Endodermal cell (in vitro differentiated cells): ENCODE results near the gene DCBLD2. TPM values are rescaled to one million over a fixed set of nuclear protein-coding genes. Genes with fewer than 3 reads are reported as not detected.
A peak's percentile ranks its signal among the peaks of the same experiment; 100 is the strongest.

Experiments
- DNase-seq: peaks from one replicate; pipeline ENCODE4 v3.0.0-alpha.2; 2017
- H3K27ac ChIP-seq: 2 replicates; pipeline ENCODE4 v1.5.1; 2013; ENCODE audit warnings: mild to moderate bottlenecking, low read depth, low read length, moderate library complexity
- H3K27me3 ChIP-seq: 2 replicates; pipeline ENCODE4 v1.6.1; 2013; ENCODE audit warnings: mild to moderate bottlenecking, low read length, moderate library complexity; ENCODE audit not compliant: insufficient read depth, control insufficient read depth, poor library complexity, severe bottlenecking
- H3K36me3 ChIP-seq: 2 replicates; pipeline ENCODE4 v1.7.0; 2013; ENCODE audit warnings: mild to moderate bottlenecking, low read length, moderate library complexity; ENCODE audit not compliant: control insufficient read depth, insufficient read depth
- H3K4me1 ChIP-seq: one replicate; pipeline ENCODE4 v1.7.0; 2013; ENCODE audit warnings: low read length; ENCODE audit not compliant: control insufficient read depth, insufficient read depth
- H3K4me3 ChIP-seq: 2 replicates; pipeline ENCODE4 v1.5.1; 2013; ENCODE audit warnings: mild to moderate bottlenecking, low read length, moderate library complexity
- H3K9ac ChIP-seq: 2 replicates; pipeline ENCODE4 v1.6.1; 2013; ENCODE audit warnings: mild to moderate bottlenecking, low read length, moderate library complexity; ENCODE audit not compliant: poor library complexity, severe bottlenecking; ENCODE audit errors: extremely low read depth
- H3K9me3 ChIP-seq: 2 replicates; pipeline ENCODE4 v1.6.1; 2013; ENCODE audit warnings: mild to moderate bottlenecking, low read length, moderate library complexity; ENCODE audit not compliant: control insufficient read depth
- H3K27ac Mint-ChIP-seq: 2 replicates; pipeline ENCODE4 v1.8.0; 2020; ENCODE audit warnings: mixed read lengths
- H3K27me3 Mint-ChIP-seq: 2 replicates; pipeline ENCODE4 v1.8.0; 2021; ENCODE audit warnings: mild to moderate bottlenecking, mixed read lengths; ENCODE audit not compliant: insufficient read depth
- H3K36me3 Mint-ChIP-seq: 2 replicates; pipeline ENCODE4 v1.8.0; 2020; ENCODE audit warnings: low read depth, mixed read lengths
- H3K4me1 Mint-ChIP-seq: 2 replicates; pipeline ENCODE4 v1.8.0; 2020; ENCODE audit warnings: mixed read lengths
- H3K4me3 Mint-ChIP-seq: 2 replicates; pipeline ENCODE4 v1.8.0; 2020; ENCODE audit warnings: mild to moderate bottlenecking, moderate library complexity, mixed read lengths
- H3K9me3 Mint-ChIP-seq: 2 replicates; pipeline ENCODE4 v1.8.0; 2020; ENCODE audit warnings: mild to moderate bottlenecking, mixed read lengths
- CTCF ChIP-seq: fragments of 200-600 bp; sonication (generic); conservative IDR thresholded peaks from 2 replicates; pipeline ENCODE4 v1.5.0; 2021; ENCODE audit warnings: antibody characterized with exemption, mild to moderate bottlenecking
- WGBS, 2 experiments: methylation state at CpG; one replicate each; pipeline versions ENCODE4 v1.1.5 to v1.1.7; 2013; ENCODE audit warnings: missing lambda C conversion rate in 2 of 2, mixed read lengths in 1 of 2; ENCODE audit not compliant: insufficient coverage in 1 of 2, insufficient read length in 1 of 2; 5-methylcytosine and 5-hydroxymethylcytosine counted together
- total RNA-seq, 2 donors: library from RNA; stranded (reverse); fragmentation: NEBNext Ultra II Directional in 1 of 2; extraction: Animal tissue kit (Norgen Biotek cat#: 25700) in 1 of 2; gene quantifications; 2 replicates in 1 of 2; 3 replicates in 1 of 2; pipeline ENCODE4 v1.2.1, GENCODE V29; 2021

DCBLD2 gene
- total RNA-seq, 2 donors from 2014 or later: 70.7 to 80.9 TPM

- peak; percentile 89 for DNase-seq
- H3K4me1 ChIP-seq: no peaks in the 10 kb centered on the region
- Mint-ChIP-seq H3K9me3 (no peaks in the 10 kb centered on the region), H3K4me3 (peak overlapping the region; percentile 95), H3K4me1 (peaks cover 13% of the 10 kb centered on the region), H3K36me3 (peaks cover 4% of the 10 kb centered on the region), H3K27ac (peak overlapping the region; percentile 94), H3K27me3 (no peaks in the 10 kb centered on the region)
- peak overlapping the region; percentile 78 for H3K9ac ChIP-seq
- WGBS, 2 experiments: 0% methylated on average over 26 of the region's 26 CpGs; no CpG with 5 or more reads in 1 of the 2 experiments
- H3K4me3 ChIP-seq: peak overlapping the region; percentile 97
- H3K27ac ChIP-seq: peak overlapping the region; percentile 94
- no peaks in the 10 kb centered on the region for H3K27me3 ChIP-seq
- no peak for TF ChIP-seq CTCF
- H3K9me3 ChIP-seq: no peaks in the 10 kb centered on the region
- H3K36me3 ChIP-seq: peaks cover 4% of the 10 kb centered on the region
Observed at GRCh38 chr3:98901119-98901391, 440 bp downstream of the DCBLD2 start.

GRCh38 chr3:98900265-98901118 is 1.0 kb downstream of the DCBLD2 start:
- 2% methylated on average over 7 to 23 of the region's 23 CpGs for WGBS, 2 experiments
- TF ChIP-seq CTCF: no peak
- Histone ChIP-seq H3K27ac (peak overlapping the region; percentile 94), H3K36me3 (peaks cover 4% of the 10 kb centered on the region), H3K27me3 (no peaks in the 10 kb centered on the region), H3K9me3 (no peaks in the 10 kb centered on the region), H3K9ac (peak overlapping the region; percentile 78), H3K4me3 (peak overlapping the region; percentile 97), H3K4me1 (peaks cover 4% of the 10 kb centered on the region)
- peak overlapping the region; percentile 94 for H3K27ac Mint-ChIP-seq
- DNase-seq: no peak
- H3K9me3 Mint-ChIP-seq: no peaks in the 10 kb centered on the region
- H3K4me3 Mint-ChIP-seq: peak overlapping the region; percentile 95
- H3K4me1 Mint-ChIP-seq: peaks cover 13% of the 10 kb centered on the region
- no peaks in the 10 kb centered on the region for H3K27me3 Mint-ChIP-seq
- H3K36me3 Mint-ChIP-seq: peaks cover 4% of the 10 kb centered on the region

- no peaks in the 10 kb centered on the region for H3K9me3 Mint-ChIP-seq
- no peak overlapping the region for H3K27ac Mint-ChIP-seq
- Histone ChIP-seq H3K4me3 (peak overlapping the region; percentile 97), H3K36me3 (peaks cover 4% of the 10 kb centered on the region), H3K9ac (no peak overlapping the region), H3K27me3 (no peaks in the 10 kb centered on the region), H3K9me3 (no peaks in the 10 kb centered on the region), H3K4me1 (peaks cover 4% of the 10 kb centered on the region), H3K27ac (no peak overlapping the region)
- WGBS, 2 experiments: 17% methylated on average over 1 of the region's 1 CpG; no CpG with 5 or more reads in 1 of the 2 experiments
- H3K4me1 Mint-ChIP-seq: peaks cover 34% of the 10 kb centered on the region
- TF ChIP-seq CTCF: no peak
- DNase-seq: no peak
- H3K27me3 Mint-ChIP-seq: no peaks in the 10 kb centered on the region
- H3K36me3 Mint-ChIP-seq: peaks cover 4% of the 10 kb centered on the region
- no peak overlapping the region for H3K4me3 Mint-ChIP-seq
Observed at GRCh38 chr3:98897701-98898100, 3.8 kb downstream of the DCBLD2 start.
